ENCODE measurements around the gene TNFRSF19.

The TNFRSF19 gene

DNA sequence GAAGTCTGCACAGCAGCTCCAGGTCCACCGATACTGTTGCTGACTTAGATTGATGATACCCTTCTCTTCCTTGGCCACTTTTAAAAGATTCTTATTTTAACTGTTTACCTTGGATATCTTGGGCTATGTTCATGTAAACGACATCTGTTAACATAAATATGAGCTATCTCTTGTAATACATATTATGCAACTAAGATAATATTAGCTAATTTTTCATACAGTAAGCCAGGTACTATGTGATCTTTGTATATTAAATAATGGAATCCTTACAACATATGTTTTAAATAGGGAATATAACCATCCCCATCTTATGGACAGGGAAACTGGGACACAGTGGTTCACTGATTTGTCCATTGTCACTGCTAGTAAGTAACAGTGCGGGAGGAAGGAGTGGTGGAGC, 37.9 kb downstream of the TNFRSF19 start:
- DNase-seq (ENCODE audit: low read depth in 3 of 3), result no peak

DNA sequence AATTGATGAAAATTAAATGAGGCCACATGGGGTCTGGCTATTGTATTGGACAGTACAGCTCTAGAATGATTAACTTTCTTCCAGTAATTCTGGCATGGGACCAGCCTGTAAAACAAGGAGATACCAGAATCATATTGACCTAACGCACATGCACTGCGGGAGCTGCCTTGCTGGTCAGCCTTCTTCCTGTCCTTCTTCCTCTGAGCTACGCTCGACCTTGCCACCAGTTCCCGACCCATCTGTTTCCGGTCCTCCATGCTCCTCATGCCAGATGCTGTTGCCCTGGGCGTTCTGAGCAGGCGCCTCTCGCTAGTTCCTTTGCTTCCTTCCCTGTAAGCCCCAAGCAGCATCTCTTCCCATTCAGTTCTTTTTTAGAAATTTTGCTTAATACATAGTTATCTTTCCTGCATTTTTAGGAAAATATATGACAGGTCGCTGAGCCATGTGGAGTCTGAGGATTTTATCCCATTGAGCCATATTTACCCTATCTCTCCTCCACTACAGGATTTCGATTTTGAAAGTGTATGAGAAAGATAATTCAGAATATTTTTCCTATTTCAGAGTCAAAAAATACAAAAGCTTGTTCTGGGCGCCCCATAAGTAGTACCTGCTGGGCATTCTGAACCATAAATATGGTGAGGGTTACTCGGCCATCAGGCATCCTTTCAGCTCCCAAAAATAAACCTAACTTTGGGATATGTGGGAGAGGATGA, 38.6 kb downstream of the TNFRSF19 start:
- DNase-seq (ENCODE audit: low read depth in 3 of 3), result no peak

DNA sequence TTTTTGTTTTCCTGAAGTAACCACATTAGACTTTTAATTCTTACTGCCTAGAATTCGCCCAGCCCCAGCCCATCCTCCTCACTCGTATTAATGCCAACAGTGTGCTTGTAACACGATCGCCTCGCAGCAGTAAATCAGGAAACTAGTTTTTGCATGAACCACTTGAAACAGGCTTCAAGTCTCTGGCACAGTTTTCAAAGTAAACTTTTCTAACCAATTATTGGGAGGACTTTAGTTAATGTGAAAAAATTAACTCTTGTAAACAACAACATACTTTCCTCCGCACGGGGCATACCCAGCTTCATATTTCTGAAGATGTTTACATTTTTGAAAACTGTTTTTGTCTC, 39.2 kb downstream of the TNFRSF19 start:
- DNase-seq (ENCODE audit: low read depth in 3 of 3), result no peak

DNA sequence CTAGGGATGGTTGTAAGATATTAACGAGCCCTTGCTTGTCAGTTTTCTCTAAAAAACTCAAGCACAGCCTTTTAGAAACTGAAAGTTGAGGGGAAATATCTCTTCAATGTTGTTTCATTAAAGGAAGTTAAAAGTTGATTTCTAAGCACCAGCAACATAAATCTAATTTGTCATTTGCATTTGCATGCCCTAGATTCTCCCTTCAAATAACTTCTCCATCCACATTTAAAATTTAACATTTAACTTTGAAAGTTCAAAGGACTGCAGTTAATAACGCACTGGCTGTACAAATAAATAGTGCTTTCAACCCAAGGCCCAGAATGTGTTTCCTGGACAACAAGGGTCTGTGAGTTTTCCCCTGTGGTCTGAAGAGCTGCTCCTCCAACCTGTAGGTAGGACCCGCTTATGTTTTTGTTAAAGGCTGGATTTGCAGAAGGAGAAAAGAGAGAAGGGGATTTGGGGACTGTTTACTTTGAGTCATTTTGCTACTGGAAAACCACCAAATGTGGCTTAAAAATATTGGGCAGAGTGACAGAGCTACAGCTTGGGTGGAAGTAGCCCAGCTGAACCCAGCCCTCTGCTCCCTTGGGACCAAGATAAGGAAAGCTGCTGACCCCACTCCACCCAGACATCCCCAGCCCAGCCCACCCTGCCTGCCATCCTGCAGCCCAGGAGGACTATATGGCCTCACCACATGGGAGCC, 39.8 kb downstream of the TNFRSF19 start:
- DNase-seq (ENCODE audit: low read depth in 3 of 3), result no peak

DNA sequence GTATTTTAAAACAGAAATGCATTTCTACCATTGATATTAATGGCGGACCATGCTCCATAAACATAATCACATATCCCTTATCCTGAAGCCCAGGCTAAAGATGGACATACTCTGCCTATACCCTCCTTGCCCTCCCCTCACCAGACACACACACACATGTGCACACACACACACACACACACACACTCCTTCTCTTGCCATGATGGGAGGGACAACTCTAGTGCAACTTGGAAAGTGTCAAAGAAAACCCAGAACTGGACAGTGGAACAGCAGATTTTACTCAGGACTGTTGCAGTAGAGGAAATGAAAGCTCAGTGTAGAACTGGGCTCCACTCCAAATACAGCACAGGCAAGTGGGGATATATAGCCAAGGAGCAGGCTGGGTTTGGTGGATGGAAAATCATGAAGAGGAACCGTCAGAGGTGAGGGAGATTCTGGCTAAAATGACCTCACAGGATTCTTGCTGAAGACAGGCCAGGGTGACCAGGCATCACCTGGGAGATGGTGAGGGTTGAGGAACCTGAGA, 40.8 kb downstream of the TNFRSF19 start:
- no peak for DNase-seq (ENCODE audit: low read depth in 3 of 3)

DNA sequence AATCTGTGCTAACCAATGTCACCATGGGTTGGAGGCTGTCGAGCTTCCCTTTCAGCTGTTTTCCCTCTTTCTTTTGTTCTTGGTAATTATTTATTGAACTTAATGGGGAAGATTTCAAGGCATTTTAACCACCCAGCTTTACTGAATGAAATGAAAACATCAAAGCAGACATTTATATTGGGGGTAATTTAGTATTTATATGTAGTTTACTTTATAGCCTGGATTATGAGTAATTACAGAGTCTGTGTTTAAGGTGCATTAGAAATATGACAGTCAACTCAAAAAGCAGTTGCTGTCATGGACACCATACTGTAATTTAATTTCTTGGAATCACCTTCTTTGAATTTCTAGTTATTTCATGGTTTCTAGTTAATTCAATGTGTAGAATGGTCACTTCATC, 42.0 kb downstream of the TNFRSF19 start:
- no peak for DNase-seq (ENCODE audit: low read depth in 3 of 3)

DNA sequence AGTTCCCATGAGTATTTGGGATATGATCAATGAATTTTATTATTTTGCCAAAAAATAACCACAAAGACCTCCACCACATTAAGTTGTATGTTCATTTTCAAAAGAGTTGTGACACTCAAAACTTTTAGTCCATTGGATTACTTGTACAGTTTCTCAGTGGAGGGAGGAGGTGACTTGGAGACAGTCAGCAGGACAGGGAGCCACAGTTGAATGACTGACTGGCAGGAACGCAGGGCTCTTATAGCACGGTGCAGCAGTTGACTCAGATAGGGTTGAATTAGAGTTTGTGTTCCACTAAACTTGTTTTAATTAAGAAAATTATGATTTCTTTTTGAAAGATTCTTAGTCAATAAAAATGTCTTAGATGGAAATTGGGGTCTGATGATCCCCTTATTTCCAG, 42.5 kb downstream of the TNFRSF19 start:
- no peak for DNase-seq (ENCODE audit: low read depth in 3 of 3)

DNA sequence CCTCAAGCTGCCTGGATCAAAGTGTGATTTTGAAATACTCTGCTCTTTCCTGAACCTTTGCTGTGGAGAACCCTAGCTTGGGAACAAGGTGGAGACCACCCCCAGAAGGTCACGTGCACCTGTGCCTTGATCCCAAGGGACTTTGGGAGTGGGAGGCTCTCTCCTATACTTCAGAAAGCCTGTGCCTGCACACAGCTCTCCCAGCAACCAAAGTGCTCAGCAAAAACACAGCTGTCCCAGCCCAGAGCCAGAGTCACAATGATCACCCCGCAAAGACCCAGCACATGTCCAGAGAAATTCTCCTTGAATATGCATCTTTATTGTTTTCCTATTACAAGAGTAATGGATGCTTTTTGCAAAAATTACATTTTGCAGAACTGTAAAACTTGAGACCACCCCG, 43.4 kb downstream of the TNFRSF19 start:
- DNase-seq (ENCODE audit: low read depth in 3 of 3), result no peak

DNA sequence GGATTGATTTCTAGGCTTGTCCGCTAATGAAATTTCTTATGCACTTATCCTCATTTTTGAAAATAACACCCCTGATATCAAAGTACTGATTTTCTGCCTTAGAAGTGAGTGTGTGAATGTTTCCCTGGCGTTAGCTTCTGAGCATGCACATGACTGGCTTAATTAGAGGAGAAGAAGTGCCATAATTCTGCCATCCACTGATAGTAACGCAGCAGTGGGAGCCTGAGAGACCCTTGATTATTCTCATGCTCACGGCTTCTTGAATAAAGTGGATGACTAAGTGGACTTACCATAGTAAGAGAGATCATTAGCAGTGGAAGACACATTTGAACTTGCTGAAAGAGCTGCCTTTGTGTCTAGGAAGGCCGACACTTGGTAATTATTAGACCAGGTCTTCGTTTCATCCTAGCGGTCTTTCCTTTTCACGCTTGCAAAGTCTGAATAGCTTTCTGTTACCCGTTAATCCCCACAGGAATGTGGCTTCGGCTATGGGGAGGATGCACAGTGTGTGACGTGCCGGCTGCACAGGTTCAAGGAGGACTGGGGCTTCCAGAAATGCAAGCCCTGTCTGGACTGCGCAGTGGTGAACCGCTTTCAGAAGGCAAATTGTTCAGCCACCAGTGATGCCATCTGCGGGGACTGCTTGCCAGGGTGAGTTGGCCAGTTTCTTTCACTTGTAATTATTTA, 45.3 kb downstream of the TNFRSF19 start:
- DNase-seq (ENCODE audit: low read depth in 3 of 3), result no peak

DNA sequence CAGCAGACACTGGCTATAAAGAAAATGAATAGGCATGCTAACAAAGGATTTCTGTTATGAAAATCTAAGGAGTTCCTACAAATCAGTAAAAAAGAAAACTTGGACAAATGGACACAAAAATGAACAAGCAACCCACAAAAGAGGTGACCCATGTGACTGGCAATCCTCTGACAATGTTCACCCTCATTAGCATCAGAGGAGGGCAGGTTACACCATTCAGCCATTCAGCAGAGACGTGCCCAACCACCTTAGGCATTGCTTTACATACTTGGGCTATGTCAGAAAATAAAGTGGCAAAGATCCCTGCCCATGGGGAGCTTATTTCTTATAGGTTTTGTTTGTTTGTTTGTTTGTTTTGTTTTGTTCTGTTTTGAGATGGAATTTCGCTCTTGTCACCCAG, 46.0 kb downstream of the TNFRSF19 start:
- DNase-seq (ENCODE audit: low read depth in 3 of 3), result no peak

DNA sequence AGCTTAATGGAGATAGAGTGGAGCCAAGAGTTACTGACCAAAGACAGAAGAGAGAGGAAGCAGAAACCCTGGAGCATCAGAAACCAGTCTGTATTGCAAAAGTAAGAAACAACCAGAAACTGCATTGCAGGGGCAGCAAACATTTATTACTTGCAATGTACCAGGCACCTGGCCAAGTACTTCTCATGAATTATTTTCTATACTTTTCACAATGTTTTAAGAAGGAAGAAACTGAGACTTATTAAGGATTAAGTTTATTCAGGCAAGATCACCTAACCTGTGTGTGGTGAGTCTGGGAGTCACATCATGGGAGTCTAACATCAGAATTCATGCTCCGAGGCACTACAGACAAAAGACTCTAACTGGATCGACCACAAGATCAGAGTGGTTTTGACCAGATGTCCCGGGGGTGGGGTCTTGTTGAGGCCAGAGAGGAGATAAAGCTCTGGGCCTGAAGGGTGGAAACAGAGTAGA, 47.4 kb downstream of the TNFRSF19 start:
- no peak for DNase-seq (ENCODE audit: low read depth in 3 of 3)

DNA sequence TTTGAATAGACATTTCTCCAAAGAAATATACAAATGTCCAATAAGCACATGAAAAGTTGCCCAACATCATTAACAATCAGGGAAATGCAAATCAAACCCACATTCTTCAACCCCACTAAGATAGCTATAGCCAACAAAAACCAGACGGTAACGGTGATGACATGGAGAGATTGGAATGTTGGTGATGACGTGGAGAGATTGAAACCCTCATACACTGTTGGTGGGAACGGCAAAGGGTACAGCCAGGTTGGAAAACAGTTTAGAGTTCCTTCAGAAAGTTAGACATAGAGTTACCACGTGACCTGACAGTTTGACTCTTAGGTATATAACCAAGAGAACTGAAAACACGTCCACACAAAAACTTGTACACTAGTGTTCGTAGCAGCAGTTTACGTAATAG, 48.1 kb downstream of the TNFRSF19 start:
- DNase-seq (ENCODE audit: low read depth in 3 of 3), result no peak

DNA sequence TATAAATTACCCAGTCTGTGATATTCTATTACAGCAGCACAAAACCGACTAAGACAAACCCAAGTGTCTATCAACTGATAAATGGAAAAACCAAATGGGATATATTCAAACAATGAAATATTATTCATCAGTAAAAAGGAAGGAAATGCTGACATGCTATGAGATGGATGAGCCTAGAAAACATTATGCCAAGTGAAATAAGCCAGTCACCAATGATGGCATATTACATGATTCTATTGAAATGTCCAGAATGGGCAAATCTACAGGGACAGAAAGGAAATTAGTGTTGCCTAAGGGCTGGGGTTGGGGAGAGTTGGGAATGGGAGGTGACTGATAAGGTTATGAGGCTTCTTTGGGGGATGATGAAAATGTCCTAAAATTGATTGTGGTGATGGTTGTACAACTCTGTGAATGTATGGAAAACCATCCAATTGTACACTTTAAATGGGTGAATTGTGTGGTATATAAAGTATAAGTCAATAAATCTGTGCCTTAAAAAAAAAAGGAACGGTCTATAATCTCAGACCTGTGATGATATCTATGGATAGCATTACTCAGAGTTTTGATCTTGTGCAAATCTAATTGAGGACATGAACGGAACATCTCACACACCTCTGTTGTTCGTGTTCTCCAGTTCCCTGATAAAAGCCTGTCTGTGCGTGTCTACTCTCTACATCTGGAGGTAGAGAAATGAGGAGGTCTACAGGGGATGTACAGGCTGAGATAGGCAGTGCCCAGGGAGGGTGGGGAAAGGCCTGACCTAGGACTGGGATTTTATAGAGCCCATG, 49.0 kb downstream of the TNFRSF19 start:
- no peak for DNase-seq (ENCODE audit: low read depth in 3 of 3)

DNA sequence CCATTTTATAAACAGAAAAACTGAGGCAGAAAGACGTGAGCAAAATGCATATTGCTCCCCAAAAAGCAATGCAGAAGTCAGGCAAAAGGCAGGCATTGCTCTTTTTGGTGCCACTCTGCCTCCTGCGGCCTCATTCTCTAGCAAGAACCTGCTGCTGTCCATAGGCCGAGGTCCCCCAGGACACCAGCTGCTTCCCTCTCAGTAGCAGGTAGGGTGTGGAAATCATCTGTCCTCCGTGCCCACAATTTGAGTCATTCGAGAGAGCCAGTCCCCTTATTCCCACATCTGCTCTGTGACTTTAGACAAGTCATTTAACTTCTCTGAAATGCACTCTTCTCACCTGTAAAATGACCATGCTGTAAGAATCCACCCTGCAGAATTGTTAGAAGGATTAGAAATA, 50.0 kb downstream of the TNFRSF19 start:
- no peak for DNase-seq (ENCODE audit: low read depth in 3 of 3)

DNA sequence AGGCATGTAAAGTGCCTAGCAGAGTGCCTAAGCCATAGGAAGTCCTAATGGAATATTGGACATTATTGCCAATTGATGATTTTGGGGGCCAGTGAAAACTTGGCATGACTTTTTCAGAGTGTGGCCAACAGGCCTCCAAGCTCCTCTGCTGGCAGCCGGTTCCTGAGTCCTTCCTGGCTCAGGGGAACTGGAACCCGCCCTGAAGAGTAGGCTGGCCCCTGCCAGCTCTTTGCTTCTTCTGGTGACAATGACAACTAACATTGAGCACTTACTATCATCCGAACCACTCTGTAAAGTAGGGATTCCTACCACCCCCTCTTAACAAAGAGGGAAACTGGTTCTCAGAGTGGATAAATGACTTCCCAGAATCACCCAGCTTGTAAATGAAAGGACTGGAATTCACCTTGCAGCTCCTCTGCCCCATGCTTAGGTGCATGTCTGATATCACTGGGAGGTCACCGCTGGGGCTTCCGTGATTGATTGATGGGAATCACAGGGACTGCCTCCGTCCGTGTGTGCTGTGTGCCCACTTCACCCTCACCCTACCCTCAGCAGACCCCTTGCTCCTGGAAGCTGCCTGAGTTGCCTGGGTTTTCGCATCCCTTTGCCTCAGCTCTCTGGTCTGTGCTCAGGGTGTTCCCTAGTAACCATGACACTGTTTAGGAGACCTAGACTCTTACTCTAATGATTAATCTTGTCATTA, 50.6 kb downstream of the TNFRSF19 start:
- no peak for DNase-seq (ENCODE audit: low read depth in 3 of 3)

DNA sequence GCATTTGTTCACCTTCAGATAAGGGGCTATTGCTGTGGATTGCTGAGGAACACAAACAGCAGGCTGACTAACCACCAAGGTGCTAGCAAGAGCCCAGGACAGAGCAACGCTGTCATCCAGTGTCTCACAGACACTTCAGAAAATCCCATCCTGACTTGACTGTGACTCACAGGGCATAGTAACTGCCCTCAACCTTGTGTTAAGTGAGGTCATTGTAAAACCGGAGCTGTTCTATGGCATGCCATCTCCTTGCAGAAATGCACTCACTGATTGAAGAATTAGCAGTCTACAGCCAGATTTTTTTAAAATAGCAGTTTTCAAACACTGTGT, 51.1 kb downstream of the TNFRSF19 start:
- DNase-seq (ENCODE audit: low read depth in 3 of 3), result no peak

DNA sequence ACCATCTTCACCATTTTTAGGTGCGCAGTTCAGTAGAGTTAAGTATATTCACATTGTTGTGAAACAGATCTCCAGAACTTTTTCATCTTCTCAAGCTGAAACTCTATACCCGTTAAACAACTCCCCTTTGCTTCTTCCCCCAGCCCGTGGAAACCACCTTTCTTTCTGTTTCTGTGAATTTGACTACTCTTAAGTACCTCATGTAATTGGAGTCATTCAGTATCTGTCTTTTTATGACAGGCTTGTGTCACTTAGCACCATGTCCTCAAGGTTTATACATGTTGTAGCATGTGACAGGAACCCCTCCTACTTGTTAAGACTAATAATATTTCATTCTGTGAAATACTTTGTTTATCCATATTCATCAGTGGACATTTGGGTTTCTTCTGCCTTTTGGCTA, 52.8 kb downstream of the TNFRSF19 start:
- no peak for DNase-seq (ENCODE audit: low read depth in 3 of 3)

DNA sequence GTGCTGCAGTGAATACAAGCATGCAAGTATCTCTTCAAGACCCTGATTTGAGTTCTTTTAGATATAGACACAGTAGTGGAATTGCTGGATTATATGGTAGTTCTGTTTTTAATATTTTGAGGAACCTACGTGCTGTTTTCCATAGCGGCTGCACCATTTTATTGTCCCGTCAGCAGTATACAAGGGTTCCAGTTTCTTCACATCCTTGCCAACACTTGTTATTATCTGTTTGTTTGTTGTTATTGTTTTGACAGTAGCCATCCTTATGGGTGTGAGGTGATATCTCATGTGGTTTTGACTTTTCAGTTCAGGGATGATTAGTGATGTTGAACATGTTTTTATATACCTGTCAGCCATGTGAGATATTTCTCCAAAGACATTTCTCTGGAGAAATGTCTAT, 53.2 kb downstream of the TNFRSF19 start:
- no peak for DNase-seq (ENCODE audit: low read depth in 3 of 3)

DNA sequence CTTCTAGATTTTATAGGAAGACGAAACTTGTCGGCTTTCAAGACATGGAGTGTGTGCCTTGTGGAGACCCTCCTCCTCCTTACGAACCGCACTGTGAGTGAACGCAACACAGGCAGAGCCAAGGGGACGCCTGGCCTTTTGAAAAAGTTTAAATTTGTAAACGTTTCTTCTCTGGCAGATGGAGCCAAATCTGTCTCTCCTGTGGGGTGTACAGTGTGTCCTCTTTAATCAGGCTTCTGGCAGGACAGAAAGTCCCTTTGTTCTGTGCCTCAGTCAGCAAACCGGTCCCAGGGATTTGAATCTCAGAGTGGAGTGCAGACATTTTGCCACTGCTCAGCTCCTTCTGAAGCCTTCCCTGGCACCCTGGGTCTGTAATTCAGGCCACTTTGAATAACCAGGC, 56.5 kb downstream of the TNFRSF19 start:
- no peak for DNase-seq (ENCODE audit: low read depth in 3 of 3)

DNA sequence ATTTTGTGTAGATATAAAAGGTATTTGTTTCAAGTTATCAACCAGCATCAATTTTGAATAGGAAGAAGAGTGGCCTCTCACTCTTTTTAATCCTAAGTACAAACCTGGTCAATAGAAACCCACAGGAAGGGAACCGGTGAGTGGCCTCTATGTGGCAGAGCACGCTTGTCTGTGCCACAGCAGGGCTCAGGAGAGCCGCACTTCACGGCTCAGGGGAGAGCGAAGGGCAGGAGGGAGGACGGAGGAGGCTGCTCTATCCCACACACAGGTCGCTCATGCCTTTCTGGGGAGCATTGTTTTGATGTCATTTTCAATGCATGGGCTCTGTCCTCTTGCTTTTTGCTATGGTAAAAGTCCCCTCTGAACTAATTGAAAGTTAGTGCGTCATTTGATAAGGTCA, 57.2 kb downstream of the TNFRSF19 start:
- DNase-seq (ENCODE audit: low read depth in 3 of 3), result no peak

DNA sequence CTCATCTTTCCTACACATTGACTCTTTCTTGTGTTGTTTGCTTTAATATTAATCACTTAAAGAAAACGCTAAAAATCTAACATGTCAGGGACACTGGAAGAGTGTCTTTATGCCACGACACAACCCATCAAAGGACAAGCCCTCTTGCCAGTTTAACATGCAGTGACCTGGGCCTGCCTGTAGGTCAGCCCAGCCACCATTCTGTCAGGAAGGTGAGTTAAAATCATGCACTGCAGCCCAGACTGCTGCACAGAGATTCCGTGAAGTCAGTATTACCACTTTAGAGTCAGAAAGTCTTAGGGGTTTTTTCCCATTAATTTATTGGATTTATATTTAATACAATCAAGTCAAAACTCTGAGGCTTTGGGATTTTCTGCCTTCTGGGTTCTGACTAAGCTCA, 58.0 kb downstream of the TNFRSF19 start:
- no peak for DNase-seq (ENCODE audit: low read depth in 3 of 3)
